Activated T-cell treated with anti-CD3 and anti-CD28 coated beads, Interleukin-2, amount 50 U/mL, for 24 hours (primary cell): ENCODE measurements around the gene EIF5.
A peak's percentile ranks its signal among the peaks of the same experiment; 100 is the strongest.

Experiments used
- DNase-seq: peaks from one replicate; pipeline ENCODE4 v3.0.0-alpha.2; 2020
- H3K27ac Mint-ChIP-seq: 2 replicates; pipeline ENCODE4 v1.8.0; 2020; ENCODE audit warnings: mild to moderate bottlenecking, mixed read lengths
- H3K27me3 Mint-ChIP-seq: 2 replicates; pipeline ENCODE4 v1.8.0; 2020; ENCODE audit warnings: mixed read lengths
- H3K36me3 Mint-ChIP-seq: 2 replicates; pipeline ENCODE4 v1.8.0; 2020; ENCODE audit warnings: low read depth, mixed read lengths
- H3K4me1 Mint-ChIP-seq: 2 replicates; pipeline ENCODE4 v1.8.0; 2020; ENCODE audit warnings: low read depth, mixed read lengths
- H3K4me3 Mint-ChIP-seq: 2 replicates; pipeline ENCODE4 v1.8.0; 2020; ENCODE audit warnings: mild to moderate bottlenecking, moderate library complexity, mixed read lengths
- H3K9me3 Mint-ChIP-seq: 2 replicates; pipeline ENCODE4 v1.8.0; 2020; ENCODE audit warnings: mixed read lengths

The EIF5 gene

GRCh38 chr14:103333754-103334643 lies at the start of gene EIF5:
Gene EIF5 (plus strand): TSS chr14:103334237. CDS start chr14:103335861, 1,624 bp downstream.
- Mint-ChIP-seq H3K4me1 (peaks cover 53% of the 10 kb centered on the region), H3K36me3 (peaks cover 52% of the 10 kb centered on the region), H3K9me3 (no peaks in the 10 kb centered on the region), H3K27me3 (no peaks in the 10 kb centered on the region), H3K27ac (peak within 1 kb of the TSS; percentile 98), H3K4me3 (peak within 1 kb of the TSS; percentile 93)
- DNase-seq = peak; percentile 99

GRCh38 chr14:103284574-103285467 lies 49.2 kb upstream of the EIF5 start:
- no peak overlapping the region for H3K27ac Mint-ChIP-seq
- H3K9me3 Mint-ChIP-seq = no peaks in the 10 kb centered on the region
- H3K4me3 Mint-ChIP-seq = no peak overlapping the region
- H3K27me3 Mint-ChIP-seq = peaks cover 71% of the 10 kb centered on the region
- no peak for DNase-seq
- peaks cover 2% of the 10 kb centered on the region for H3K4me1 Mint-ChIP-seq
- no peaks in the 10 kb centered on the region for H3K36me3 Mint-ChIP-seq

- Mint-ChIP-seq H3K4me1 (no peaks in the 10 kb centered on the region), H3K9me3 (no peaks in the 10 kb centered on the region), H3K36me3 (no peaks in the 10 kb centered on the region), H3K27me3 (peaks cover 59% of the 10 kb centered on the region), H3K27ac (no peak overlapping the region), H3K4me3 (no peak overlapping the region)
- no peak for DNase-seq
These were observed 47.6 kb upstream of the EIF5 start for GRCh38 chr14:103286460-103286859.

- Mint-ChIP-seq H3K4me3 (no peak overlapping the region), H3K4me1 (no peaks in the 10 kb centered on the region), H3K36me3 (no peaks in the 10 kb centered on the region), H3K9me3 (no peaks in the 10 kb centered on the region), H3K27me3 (peaks cover 53% of the 10 kb centered on the region), H3K27ac (no peak overlapping the region)
- no peak for DNase-seq
These were observed 46.8 kb upstream of the EIF5 start for GRCh38 chr14:103286968-103287850.

GRCh38 chr14:103288076-103288766 lies 45.8 kb upstream of the EIF5 start:
- Mint-ChIP-seq H3K27ac (no peak overlapping the region), H3K36me3 (no peaks in the 10 kb centered on the region), H3K9me3 (no peaks in the 10 kb centered on the region), H3K4me3 (no peak overlapping the region), H3K4me1 (peaks cover 2% of the 10 kb centered on the region), H3K27me3 (peaks cover 51% of the 10 kb centered on the region)
- DNase-seq = no peak

GRCh38 chr14:103290056-103290455 lies 44.0 kb upstream of the EIF5 start:
- Mint-ChIP-seq H3K4me1 (peaks cover 2% of the 10 kb centered on the region), H3K9me3 (no peaks in the 10 kb centered on the region), H3K27ac (no peak overlapping the region)

GRCh38 chr14:103290494-103290893 lies 43.5 kb upstream of the EIF5 start:
- peaks cover 2% of the 10 kb centered on the region for H3K4me1 Mint-ChIP-seq
- H3K4me3 Mint-ChIP-seq = no peak overlapping the region
- H3K36me3 Mint-ChIP-seq = no peaks in the 10 kb centered on the region
- DNase-seq = no peak
- H3K9me3 Mint-ChIP-seq = no peaks in the 10 kb centered on the region
- no peak overlapping the region for H3K27ac Mint-ChIP-seq
- peaks cover 32% of the 10 kb centered on the region for H3K27me3 Mint-ChIP-seq

More at GRCh38 chr14:103290056-103290455, 44.0 kb upstream of the EIF5 start:
- Mint-ChIP-seq H3K36me3 (no peaks in the 10 kb centered on the region), H3K27me3 (peaks cover 36% of the 10 kb centered on the region), H3K4me3 (no peak overlapping the region)
- DNase-seq = no peak

- DNase-seq = no peak
- peaks cover 29% of the 10 kb centered on the region for H3K27me3 Mint-ChIP-seq
- no peaks in the 10 kb centered on the region for H3K36me3 Mint-ChIP-seq
- H3K27ac Mint-ChIP-seq = no peak overlapping the region
- no peak overlapping the region for H3K4me3 Mint-ChIP-seq
- no peaks in the 10 kb centered on the region for H3K9me3 Mint-ChIP-seq
- peaks cover 2% of the 10 kb centered on the region for H3K4me1 Mint-ChIP-seq
These were observed 43.1 kb upstream of the EIF5 start for GRCh38 chr14:103290961-103291360.

- Mint-ChIP-seq H3K27me3 (peaks cover 19% of the 10 kb centered on the region), H3K27ac (no peak overlapping the region), H3K4me1 (peaks cover 2% of the 10 kb centered on the region), H3K9me3 (no peaks in the 10 kb centered on the region), H3K36me3 (no peaks in the 10 kb centered on the region), H3K4me3 (no peak overlapping the region)
- DNase-seq = peak; percentile 84
These were observed 41.3 kb upstream of the EIF5 start for GRCh38 chr14:103292426-103293374.

GRCh38 chr14:103293465-103293864 lies 40.6 kb upstream of the EIF5 start:
- H3K36me3 Mint-ChIP-seq = no peaks in the 10 kb centered on the region
- H3K27me3 Mint-ChIP-seq = peaks cover 16% of the 10 kb centered on the region
- no peak overlapping the region for H3K4me3 Mint-ChIP-seq
- H3K27ac Mint-ChIP-seq = no peak overlapping the region
- peaks cover 2% of the 10 kb centered on the region for H3K4me1 Mint-ChIP-seq
- no peaks in the 10 kb centered on the region for H3K9me3 Mint-ChIP-seq
- DNase-seq = no peak

GRCh38 chr14:103294091-103294490 lies 39.9 kb upstream of the EIF5 start:
- peaks cover 2% of the 10 kb centered on the region for H3K4me1 Mint-ChIP-seq
- no peaks in the 10 kb centered on the region for H3K36me3 Mint-ChIP-seq
- no peak for DNase-seq
- no peak overlapping the region for H3K4me3 Mint-ChIP-seq
- H3K27me3 Mint-ChIP-seq = peaks cover 16% of the 10 kb centered on the region
- no peak overlapping the region for H3K27ac Mint-ChIP-seq
- H3K9me3 Mint-ChIP-seq = no peaks in the 10 kb centered on the region

GRCh38 chr14:103296007-103296406 lies 38.0 kb upstream of the EIF5 start:
- no peaks in the 10 kb centered on the region for H3K9me3 Mint-ChIP-seq
- no peak for DNase-seq
- no peak overlapping the region for H3K4me3 Mint-ChIP-seq
- H3K27me3 Mint-ChIP-seq = peaks cover 12% of the 10 kb centered on the region
- peaks cover 2% of the 10 kb centered on the region for H3K4me1 Mint-ChIP-seq
- no peaks in the 10 kb centered on the region for H3K36me3 Mint-ChIP-seq
- H3K27ac Mint-ChIP-seq = no peak overlapping the region

GRCh38 chr14:103296987-103297386 lies 37.0 kb upstream of the EIF5 start:
- H3K4me3 Mint-ChIP-seq = no peak overlapping the region
- H3K36me3 Mint-ChIP-seq = no peaks in the 10 kb centered on the region

More at GRCh38 chr14:103296987-103297386, 37.0 kb upstream of the EIF5 start:
- H3K4me1 Mint-ChIP-seq = peaks cover 2% of the 10 kb centered on the region
- DNase-seq = no peak
- H3K27me3 Mint-ChIP-seq = peaks cover 12% of the 10 kb centered on the region
- H3K27ac Mint-ChIP-seq = no peak overlapping the region
- no peaks in the 10 kb centered on the region for H3K9me3 Mint-ChIP-seq
